HEK293 (cell line): Measurements from ENCODE around the gene WRAP73.

Experiments
- AEBP2 ChIP-seq: fragments of 450-650 bp; formaldehyde crosslinking; IDR thresholded peaks from 2 replicates; pipeline ENCODE4 v1.5.1; 2016; ENCODE audit warnings: missing biosample characterization, missing genetic modification characterization, borderline replicate concordance
- GLIS1 ChIP-seq: fragments of 450-650 bp; formaldehyde crosslinking; IDR thresholded peaks from 2 replicates; pipeline ENCODE4 v1.5.1; 2016; ENCODE audit warnings: missing biosample characterization, missing genetic modification characterization
- GLIS2 ChIP-seq: fragments of 450-650 bp; formaldehyde crosslinking; IDR thresholded peaks from 2 replicates; pipeline ENCODE4 v1.5.1; 2016; ENCODE audit warnings: missing biosample characterization, missing genetic modification characterization
- HOXC10 ChIP-seq: sonication (generic); formaldehyde crosslinking; IDR thresholded peaks from 2 replicates; pipeline ENCODE4 v1.8.1; 2023; ENCODE audit warnings: mild to moderate bottlenecking, missing genetic modification reagents
- IKZF3 ChIP-seq: fragments of 450-650 bp; IDR thresholded peaks from 2 replicates; pipeline ENCODE4 v1.5.0; 2018; ENCODE audit warnings: missing biosample characterization, mild to moderate bottlenecking, missing genetic modification characterization, moderate library complexity
- TRIM28 ChIP-seq: IDR thresholded peaks from 2 replicates; pipeline ENCODE4 v1.6.1; 2011; ENCODE audit warnings: low read length, control low read depth, borderline replicate concordance
- ZBTB10 ChIP-seq: fragments of 450-650 bp; formaldehyde crosslinking; IDR thresholded peaks from 2 replicates; pipeline ENCODE4 v1.5.1; 2016; ENCODE audit warnings: missing biosample characterization, missing genetic modification characterization
- ZBTB17 ChIP-seq: fragments of 450-650 bp; formaldehyde crosslinking; IDR thresholded peaks from 2 replicates; pipeline ENCODE4 v1.5.1; 2016; ENCODE audit warnings: missing biosample characterization, missing genetic modification characterization
- ZBTB48 ChIP-seq: fragments of 450-650 bp; formaldehyde crosslinking; IDR thresholded peaks from 2 replicates; pipeline ENCODE4 v1.5.1; 2016; ENCODE audit warnings: missing biosample characterization, missing genetic modification characterization
- ZBTB7A ChIP-seq: fragments of 450-650 bp; formaldehyde crosslinking; IDR thresholded peaks from 2 replicates; pipeline ENCODE4 v1.5.1; 2016; ENCODE audit warnings: low read depth, missing biosample characterization, missing genetic modification characterization
- ZEB2 ChIP-seq: fragments of 450-650 bp; formaldehyde crosslinking; IDR thresholded peaks from 2 replicates; pipeline ENCODE4 v1.5.1; 2016; ENCODE audit warnings: missing biosample characterization, missing genetic modification characterization
- ZFHX2 ChIP-seq: fragments of 450-650 bp; formaldehyde crosslinking; conservative IDR thresholded peaks from 2 replicates; pipeline ENCODE4 v1.5.1; 2016; ENCODE audit warnings: missing biosample characterization, missing genetic modification characterization
- ZNF2 ChIP-seq: fragments of 450-650 bp; formaldehyde crosslinking; IDR thresholded peaks from 2 replicates; pipeline ENCODE4 v1.5.1; 2016; ENCODE audit warnings: missing biosample characterization, missing genetic modification characterization
- ZNF221 ChIP-seq: fragments of 450-650 bp; formaldehyde crosslinking; IDR thresholded peaks from 2 replicates; pipeline ENCODE4 v1.5.1; 2017; ENCODE audit warnings: missing biosample characterization, missing genetic modification characterization, borderline replicate concordance
- ZNF239 ChIP-seq: fragments of 450-650 bp; formaldehyde crosslinking; IDR thresholded peaks from 2 replicates; pipeline ENCODE4 v1.5.1; 2016; ENCODE audit warnings: missing biosample characterization, missing genetic modification characterization
- ZNF37A ChIP-seq: fragments of 450-650 bp; IDR thresholded peaks from 2 replicates; pipeline ENCODE4 v1.5.1; 2018; ENCODE audit warnings: missing biosample characterization, missing genetic modification characterization
- ZNF423 ChIP-seq: fragments of 450-650 bp; formaldehyde crosslinking; IDR thresholded peaks from 2 replicates; pipeline ENCODE4 v1.5.1; 2016; ENCODE audit warnings: missing biosample characterization, missing genetic modification characterization
- ZNF449 ChIP-seq: fragments of 450-650 bp; formaldehyde crosslinking; IDR thresholded peaks from 2 replicates; pipeline ENCODE4 v1.5.1; 2017; ENCODE audit warnings: missing biosample characterization, mild to moderate bottlenecking, missing genetic modification characterization, moderate library complexity
- ZNF473 ChIP-seq: fragments of 450-650 bp; formaldehyde crosslinking; IDR thresholded peaks from 2 replicates; pipeline ENCODE4 v1.5.1; 2017; ENCODE audit warnings: missing biosample characterization, missing genetic modification characterization
- ZNF580 ChIP-seq: fragments of 450-650 bp; formaldehyde crosslinking; IDR thresholded peaks from 2 replicates; pipeline ENCODE4 v1.5.1; 2016; ENCODE audit warnings: missing biosample characterization, missing genetic modification characterization
- ZNF645 ChIP-seq: fragments of 450-650 bp; formaldehyde crosslinking; IDR thresholded peaks from 2 replicates; pipeline ENCODE4; 2016; ENCODE audit warnings: missing biosample characterization, missing genetic modification characterization
- ZNF701 ChIP-seq: fragments of 450-650 bp; formaldehyde crosslinking; IDR thresholded peaks from 2 replicates; pipeline ENCODE4 v1.5.1; 2016; ENCODE audit warnings: missing biosample characterization, missing genetic modification characterization
- ZNF747 ChIP-seq: fragments of 450-650 bp; formaldehyde crosslinking; IDR thresholded peaks from 2 replicates; pipeline ENCODE4 v1.5.1; 2016; ENCODE audit warnings: missing biosample characterization, missing genetic modification characterization
- ZNF76 ChIP-seq: fragments of 450-650 bp; formaldehyde crosslinking; IDR thresholded peaks from 2 replicates; pipeline ENCODE4; 2016; ENCODE audit warnings: low read depth, missing biosample characterization, missing genetic modification characterization, borderline replicate concordance
- ZNF837 ChIP-seq: fragments of 450-650 bp; formaldehyde crosslinking; IDR thresholded peaks from 2 replicates; pipeline ENCODE4 v1.5.1; 2016; ENCODE audit warnings: missing biosample characterization, missing genetic modification characterization
- ZSCAN23 ChIP-seq: fragments of 450-650 bp; formaldehyde crosslinking; IDR thresholded peaks from 2 replicates; pipeline ENCODE4 v1.5.1; 2016; ENCODE audit warnings: missing biosample characterization, missing genetic modification characterization
- TF ChIP-seq, protein P1 (sequence below): fragments of 450-650 bp; formaldehyde crosslinking; IDR thresholded peaks from 2 replicates; pipeline ENCODE4 v1.5.1; 2016; ENCODE audit warnings: missing biosample characterization, missing genetic modification characterization

Gene WRAP73

GRCh38 chr1:3649342-3650247 is at the start of gene WRAP73 (continued):
- peak; percentile 79 for TF ChIP-seq ZNF423 (tag by site-specific recombination)
- TF ChIP-seq IKZF3 (tag by site-specific recombination): no peak
- TF ChIP-seq AEBP2 (tag by site-specific recombination): no peak
- TF ChIP-seq ZNF2 (tag by site-specific recombination): 0 out of 2 replicates have a peak, but pooled peaks have one; percentile 38
- peak; percentile 50; the same call in 1 of the 2 replicates for TF ChIP-seq ZBTB10 (tag by site-specific recombination)
- TF ChIP-seq ZBTB17: peak; percentile 54; the same call in 1 of the 2 replicates
- peak; percentile 90; the same call in 1 of the 2 replicates for TF ChIP-seq ZNF76 (tag by site-specific recombination)
- no peak for TF ChIP-seq TRIM28
- no peak for TF ChIP-seq ZNF747 (tag by site-specific recombination)
- no peak for TF ChIP-seq HOXC10 (CRISPR knock-in tag)
- no peak for TF ChIP-seq ZNF37A
- TF ChIP-seq ZNF239 (tag by site-specific recombination): no peak
- peak; percentile 40; the same call in 1 of the 2 replicates for TF ChIP-seq GLIS2 (tag by site-specific recombination)
- no peak for TF ChIP-seq ZNF580 (tag by site-specific recombination)
- TF ChIP-seq ZNF449 (tag by site-specific recombination): no peak
- TF ChIP-seq, protein P1, sequence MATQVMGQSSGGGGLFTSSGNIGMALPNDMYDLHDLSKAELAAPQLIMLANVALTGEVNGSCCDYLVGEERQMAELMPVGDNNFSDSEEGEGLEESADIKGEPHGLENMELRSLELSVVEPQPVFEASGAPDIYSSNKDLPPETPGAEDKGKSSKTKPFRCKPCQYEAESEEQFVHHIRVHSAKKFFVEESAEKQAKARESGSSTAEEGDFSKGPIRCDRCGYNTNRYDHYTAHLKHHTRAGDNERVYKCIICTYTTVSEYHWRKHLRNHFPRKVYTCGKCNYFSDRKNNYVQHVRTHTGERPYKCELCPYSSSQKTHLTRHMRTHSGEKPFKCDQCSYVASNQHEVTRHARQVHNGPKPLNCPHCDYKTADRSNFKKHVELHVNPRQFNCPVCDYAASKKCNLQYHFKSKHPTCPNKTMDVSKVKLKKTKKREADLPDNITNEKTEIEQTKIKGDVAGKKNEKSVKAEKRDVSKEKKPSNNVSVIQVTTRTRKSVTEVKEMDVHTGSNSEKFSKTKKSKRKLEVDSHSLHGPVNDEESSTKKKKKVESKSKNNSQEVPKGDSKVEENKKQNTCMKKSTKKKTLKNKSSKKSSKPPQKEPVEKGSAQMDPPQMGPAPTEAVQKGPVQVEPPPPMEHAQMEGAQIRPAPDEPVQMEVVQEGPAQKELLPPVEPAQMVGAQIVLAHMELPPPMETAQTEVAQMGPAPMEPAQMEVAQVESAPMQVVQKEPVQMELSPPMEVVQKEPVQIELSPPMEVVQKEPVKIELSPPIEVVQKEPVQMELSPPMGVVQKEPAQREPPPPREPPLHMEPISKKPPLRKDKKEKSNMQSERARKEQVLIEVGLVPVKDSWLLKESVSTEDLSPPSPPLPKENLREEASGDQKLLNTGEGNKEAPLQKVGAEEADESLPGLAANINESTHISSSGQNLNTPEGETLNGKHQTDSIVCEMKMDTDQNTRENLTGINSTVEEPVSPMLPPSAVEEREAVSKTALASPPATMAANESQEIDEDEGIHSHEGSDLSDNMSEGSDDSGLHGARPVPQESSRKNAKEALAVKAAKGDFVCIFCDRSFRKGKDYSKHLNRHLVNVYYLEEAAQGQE (tag by site-specific recombination): no peak
- no peak for TF ChIP-seq ZBTB7A
- TF ChIP-seq GLIS1 (tag by site-specific recombination): peak; percentile 27; the same call in 1 of the 2 replicates
- TF ChIP-seq ZNF837: no peak
- no peak for TF ChIP-seq ZNF701 (tag by site-specific recombination)
- no peak for TF ChIP-seq ZNF645 (tag by site-specific recombination)
- no peak for TF ChIP-seq ZSCAN23 (tag by site-specific recombination)
- no peak for TF ChIP-seq ZNF221 (tag by site-specific recombination)
- peak; percentile 84 for TF ChIP-seq ZEB2 (tag by site-specific recombination)
- peak; percentile 69 for TF ChIP-seq ZFHX2 (tag by site-specific recombination)
- TF ChIP-seq ZBTB48 (tag by site-specific recombination): 0 out of 2 replicates have a peak, but pooled peaks have one; percentile 34
- no peak for TF ChIP-seq ZNF473
